GM12874 (cell line): ENCODE data around the gene SPRYD3.

Source experiments
- CTCF ChIP-seq: IDR thresholded peaks from 2 replicates; pipeline ENCODE4 v1.5.1; 2011; ENCODE audit warnings: low read depth, mild to moderate bottlenecking, control low read depth, low read length, moderate library complexity; ENCODE audit not compliant: insufficient read depth

The SPRYD3 gene

DNA sequence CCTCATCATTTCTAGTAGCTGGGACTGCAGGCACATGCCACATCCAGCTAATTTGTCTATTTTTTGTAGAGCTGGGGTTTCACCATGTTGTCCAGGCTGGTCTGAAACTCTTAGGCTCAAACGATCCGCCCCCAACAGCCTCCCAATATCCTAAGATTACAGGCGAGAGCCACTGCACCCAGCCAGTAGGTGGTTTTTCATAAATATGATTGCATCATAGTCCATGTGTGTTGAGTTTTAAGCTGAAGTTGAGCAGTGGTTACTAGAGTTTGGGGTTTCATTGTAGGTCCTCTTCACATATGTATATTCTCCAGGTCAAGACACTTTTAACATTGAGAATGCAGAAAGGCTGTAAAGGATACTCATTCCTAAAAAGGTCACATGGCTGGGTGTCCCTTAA lies 42.4 kb downstream of the SPRYD3 start:
- no peak for TF ChIP-seq CTCF

DNA sequence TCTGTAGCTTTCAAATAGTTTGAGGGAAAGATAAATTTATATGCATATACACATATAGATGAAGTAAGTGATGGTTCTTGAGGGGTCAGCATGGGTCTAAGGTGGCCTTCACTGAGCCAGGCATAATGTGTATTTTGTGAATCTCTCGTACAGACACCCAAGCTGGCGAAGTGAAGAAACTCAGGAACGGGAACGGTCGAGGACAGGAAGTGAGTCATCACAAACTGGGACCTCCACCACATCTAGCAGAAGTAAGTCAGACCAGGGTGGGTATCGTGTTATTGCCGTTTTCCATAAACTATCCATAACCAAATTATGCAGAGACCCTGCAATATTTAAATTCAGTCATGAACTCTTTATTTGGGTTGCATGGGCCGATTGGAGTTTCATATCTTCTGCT lies 44.7 kb downstream of the SPRYD3 start:
- no peak for TF ChIP-seq CTCF

DNA sequence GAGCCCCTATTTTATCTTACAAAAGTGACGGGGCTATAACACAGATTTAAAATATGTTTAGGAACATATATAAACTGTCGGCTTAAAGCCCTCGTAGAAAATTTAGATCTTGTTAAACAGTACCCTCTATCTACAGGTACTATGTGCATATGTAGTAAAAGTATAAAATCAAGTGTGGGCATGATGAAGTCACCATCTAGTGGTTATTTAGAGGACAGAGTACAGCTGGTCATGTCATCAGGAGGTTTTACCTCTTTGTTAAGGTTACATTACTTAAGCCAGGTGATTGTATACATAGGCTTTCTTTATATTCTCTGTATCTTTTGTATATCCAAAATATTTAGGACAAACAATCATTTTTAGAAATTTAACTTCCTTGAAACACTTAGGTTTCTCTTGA lies 47.6 kb downstream of the SPRYD3 start:
- TF ChIP-seq CTCF: no peak

- TF ChIP-seq CTCF: no peak
Observed at GRCh38 chr12:53025250-53025649, 53.9 kb downstream of the SPRYD3 start.

DNA sequence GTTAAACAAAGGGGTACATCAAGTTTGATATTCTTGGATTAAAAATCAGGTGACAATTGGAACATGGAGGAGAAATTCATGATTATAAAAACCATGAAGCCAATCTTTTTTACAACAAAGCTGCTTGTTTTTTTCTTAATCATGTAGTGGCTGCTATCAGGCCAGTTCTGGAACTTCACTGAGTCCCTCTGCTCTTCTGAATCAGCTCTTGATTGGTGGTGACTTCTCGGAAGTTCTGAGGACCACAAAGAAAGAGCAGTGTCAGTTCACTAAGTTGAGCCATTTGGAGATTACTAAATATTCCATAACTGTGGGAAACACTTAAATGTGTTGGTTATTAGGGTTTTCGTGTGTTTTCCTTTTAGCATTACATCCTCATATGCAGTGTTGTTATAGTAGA lies 64.5 kb downstream of the SPRYD3 start:
- no peak for TF ChIP-seq CTCF
